Activated T-helper 2 cell treated with anti-CD3 and anti-CD28 coated beads, Interferon-gamma antibody, Interleukin-2, Interleukin-4, amounts not matched to agents 10 μg/mL and 5 μg/mL and 100 μg/mL, durations not matched to agents 14 hours and 24 hours and 36 hours (primary cell): ENCODE data around the gene ATG12. TPM values are rescaled to one million over a fixed set of nuclear protein-coding genes. Genes with fewer than 3 reads are reported as not detected.

Source experiments
- DNase-seq: peaks from one replicate; pipeline ENCODE4 v3.0.0; 2021; ENCODE audit warnings: low spot score
- H3K27ac Mint-ChIP-seq: one replicate; pipeline ENCODE4 v1.8.0; 2021; ENCODE audit warnings: mixed read lengths
- H3K27me3 Mint-ChIP-seq: one replicate; pipeline ENCODE4 v1.8.0; 2021; ENCODE audit warnings: low read depth, mixed read lengths
- H3K36me3 Mint-ChIP-seq: one replicate; pipeline ENCODE4 v1.8.0; 2021; ENCODE audit warnings: low read depth, mixed read lengths
- H3K4me1 Mint-ChIP-seq: one replicate; pipeline ENCODE4 v1.8.0; 2021; ENCODE audit warnings: low read depth, mixed read lengths
- H3K4me3 Mint-ChIP-seq: one replicate; pipeline ENCODE4 v1.8.0; 2021; ENCODE audit warnings: low read depth, mild to moderate bottlenecking, moderate library complexity, mixed read lengths
- H3K9me3 Mint-ChIP-seq: one replicate; pipeline ENCODE4 v1.8.0; 2021; ENCODE audit warnings: mixed read lengths
- intact Hi-C: fragments of 100-400 bp; cut with micrococcal nuclease; formaldehyde crosslinking; loops from one replicate; pipeline ENCODE4 v1.15.1; 2023
- total RNA-seq: library from RNA; stranded (reverse); gene quantifications from 2 replicates; pipeline ENCODE4 v1.2.3, GENCODE V29; 2022

Gene ATG12
- total RNA-seq, 1 donor from 2014 or later, result 34.5 TPM

GRCh38 chr5:115788440-115788839 is 52.9 kb downstream of the ATG12 start:
- intact Hi-C loops, result no loop called here
- DNase-seq, result no peak
- no peaks in the 10 kb centered on the region for H3K36me3 Mint-ChIP-seq
- H3K4me1 Mint-ChIP-seq, result no peaks in the 10 kb centered on the region
- no peak overlapping the region for H3K4me3 Mint-ChIP-seq
- H3K9me3 Mint-ChIP-seq, result no peaks in the 10 kb centered on the region
- peaks cover 45% of the 10 kb centered on the region for H3K27me3 Mint-ChIP-seq
- no peak overlapping the region for H3K27ac Mint-ChIP-seq

- no peak for DNase-seq
- intact Hi-C loops, result no loop called here
- H3K27ac Mint-ChIP-seq, result no peak overlapping the region
- H3K9me3 Mint-ChIP-seq, result no peaks in the 10 kb centered on the region
- no peak overlapping the region for H3K4me3 Mint-ChIP-seq
- H3K36me3 Mint-ChIP-seq, result no peaks in the 10 kb centered on the region
- H3K4me1 Mint-ChIP-seq, result no peaks in the 10 kb centered on the region
- peaks cover 39% of the 10 kb centered on the region for H3K27me3 Mint-ChIP-seq
These were observed 53.9 kb downstream of the ATG12 start for GRCh38 chr5:115787426-115787825.

- Mint-ChIP-seq H3K36me3 (no peaks in the 10 kb centered on the region), H3K27ac (no peak overlapping the region), H3K9me3 (no peaks in the 10 kb centered on the region), H3K4me1 (no peaks in the 10 kb centered on the region), H3K4me3 (no peak overlapping the region), H3K27me3 (peaks cover 38% of the 10 kb centered on the region)
- intact Hi-C loops, result no loop called here
- DNase-seq, result no peak
These were observed 55.8 kb downstream of the ATG12 start for GRCh38 chr5:115785381-115786065.

- no peaks in the 10 kb centered on the region for H3K4me1 Mint-ChIP-seq
- no peaks in the 10 kb centered on the region for H3K9me3 Mint-ChIP-seq
- no peak overlapping the region for H3K27ac Mint-ChIP-seq
- H3K27me3 Mint-ChIP-seq, result peaks cover 27% of the 10 kb centered on the region
- no peaks in the 10 kb centered on the region for H3K36me3 Mint-ChIP-seq
- no peak overlapping the region for H3K4me3 Mint-ChIP-seq
- intact Hi-C loops, result no loop called here
- no peak for DNase-seq
These were observed 62.9 kb downstream of the ATG12 start for GRCh38 chr5:115778417-115778816.

Other genes with a start within 250 kb of the ATG12 start
- 0.85 TPM in 1 of 2 replicates, not detected in the other for gene TICAM2, start 239.1 kb downstream of the ATG12 start, total RNA-seq
- gene TMED7, start 215.5 kb downstream of the ATG12 start, total RNA-seq, result 40.2 and 40.9 TPM in 2 replicates
- gene CDO1, start 24.9 kb downstream of the ATG12 start, total RNA-seq, result 0.18 and 1.2 TPM in 2 replicates
- 69.0 and 74.8 TPM in 2 replicates for gene AP3S1, start 370 bp upstream of the ATG12 start, total RNA-seq
- 0.07 TPM in 1 of 2 replicates, not detected in the other for gene LVRN, start 120.9 kb upstream of the ATG12 start, total RNA-seq
- gene ARL14EPL, start 190.9 kb upstream of the ATG12 start, total RNA-seq, result not detected in 2 replicates
- gene COMMD10, start 243.5 kb upstream of the ATG12 start, total RNA-seq, result 23.6 and 26.1 TPM in 2 replicates